ENCODE results near the gene CERT1. TPM values are rescaled to one million over a fixed set of nuclear protein-coding genes. Genes with fewer than 3 reads are reported as not detected.

CERT1 gene
- total and polyA plus RNA-seq, 2 donors (not counting 1 experiment from before 2014, with no cell fraction given), result 18.0 to 36.0 TPM

GRCh38 chr5:75551471-75551870 lies 40.0 kb upstream of the CERT1 start:
- TF ChIP-seq EZH2 (IDR thresholded peaks at IDR 0.05; ENCODE audit: low read length, missing control alignments), result no peak
- H4K20me1 ChIP-seq (ENCODE audit: control insufficient read depth, extremely low read depth, insufficient read depth, low read length), result no peaks in the 10 kb centered on the region
- H2AFZ ChIP-seq (ENCODE audit: low read length), result no peak overlapping the region
- peak overlapping the region; percentile 8 for H3K4me2 ChIP-seq (ENCODE audit: extremely low read depth, insufficient read depth, low read length)
- no peak overlapping the region for H3K9ac ChIP-seq (ENCODE audit: insufficient read depth, low read length)
- H3K27ac ChIP-seq (ENCODE audit: insufficient read depth, low read length), result no peak overlapping the region
- H3K27me3 ChIP-seq (ENCODE audit: control insufficient read depth, insufficient read depth, low read length), result no peaks in the 10 kb centered on the region
- H3K36me3 ChIP-seq (ENCODE audit: control insufficient read depth, insufficient read depth, low read length), result peaks cover 1% of the 10 kb centered on the region
- H3K4me3 ChIP-seq (replicated peaks in 1 of 4; ENCODE audit: control extremely low read depth in 1 of 4, insufficient read depth in 1 of 4, low read depth in 3 of 4, low read length in 4 of 4), result no peak overlapping the region
- peak; percentile 67 to 72 for DNase-seq (ENCODE audit: low read depth in 2 of 2)
- H3K79me2 ChIP-seq (ENCODE audit: control insufficient read depth, insufficient read depth, low read length), result no peaks in the 10 kb centered on the region
- no peaks in the 10 kb centered on the region for H3K9me3 ChIP-seq (ENCODE audit: control insufficient read depth, insufficient read depth, low read depth, low read length)
- no peaks in the 10 kb centered on the region for H3K4me1 ChIP-seq (ENCODE audit: control insufficient read depth, extremely low read depth, insufficient read depth, low read length)

GRCh38 chr5:75550597-75550996 lies 39.2 kb upstream of the CERT1 start:
- H3K4me1 ChIP-seq (ENCODE audit: control insufficient read depth, extremely low read depth, insufficient read depth, low read length), result no peaks in the 10 kb centered on the region
- no peak overlapping the region for H3K9ac ChIP-seq (ENCODE audit: insufficient read depth, low read length)
- H3K36me3 ChIP-seq (ENCODE audit: control insufficient read depth, insufficient read depth, low read length), result peaks cover 1% of the 10 kb centered on the region
- no peak overlapping the region for H2AFZ ChIP-seq (ENCODE audit: low read length)
- no peaks in the 10 kb centered on the region for H3K27me3 ChIP-seq (ENCODE audit: control insufficient read depth, insufficient read depth, low read length)
- no peak for DNase-seq (ENCODE audit: low read depth in 2 of 2)
- H3K4me3 ChIP-seq (replicated peaks in 1 of 4; ENCODE audit: control extremely low read depth in 1 of 4, insufficient read depth in 1 of 4, low read depth in 3 of 4, low read length in 4 of 4), result no peak overlapping the region
- no peaks in the 10 kb centered on the region for H3K9me3 ChIP-seq (ENCODE audit: control insufficient read depth, insufficient read depth, low read depth, low read length)
- no peak overlapping the region for H3K4me2 ChIP-seq (ENCODE audit: extremely low read depth, insufficient read depth, low read length)
- no peaks in the 10 kb centered on the region for H4K20me1 ChIP-seq (ENCODE audit: control insufficient read depth, extremely low read depth, insufficient read depth, low read length)
- H3K27ac ChIP-seq (ENCODE audit: insufficient read depth, low read length), result no peak overlapping the region
- H3K79me2 ChIP-seq (ENCODE audit: control insufficient read depth, insufficient read depth, low read length), result peaks cover 2% of the 10 kb centered on the region
- TF ChIP-seq CTCF (conservative IDR thresholded peaks at IDR 0.05 in 1 of 2, IDR thresholded peaks at IDR 0.05 in 1 of 2; ENCODE audit: low read depth in 1 of 2, low read length in 2 of 2) (no peak), EZH2 (IDR thresholded peaks at IDR 0.05; ENCODE audit: low read length, missing control alignments) (no peak)

GRCh38 chr5:75547812-75548211 lies 36.4 kb upstream of the CERT1 start:
- no peaks in the 10 kb centered on the region for H3K27me3 ChIP-seq (ENCODE audit: control insufficient read depth, insufficient read depth, low read length)
- no peaks in the 10 kb centered on the region for H3K9me3 ChIP-seq (ENCODE audit: control insufficient read depth, insufficient read depth, low read depth, low read length)
- DNase-seq (ENCODE audit: low read depth in 2 of 2), result no peak
- no peak overlapping the region for H2AFZ ChIP-seq (ENCODE audit: low read length)
- peaks cover 1% of the 10 kb centered on the region for H3K36me3 ChIP-seq (ENCODE audit: control insufficient read depth, insufficient read depth, low read length)
- no peaks in the 10 kb centered on the region for H4K20me1 ChIP-seq (ENCODE audit: control insufficient read depth, extremely low read depth, insufficient read depth, low read length)
- H3K4me1 ChIP-seq (ENCODE audit: control insufficient read depth, extremely low read depth, insufficient read depth, low read length), result no peaks in the 10 kb centered on the region
- H3K4me2 ChIP-seq (ENCODE audit: extremely low read depth, insufficient read depth, low read length), result no peak overlapping the region
- H3K79me2 ChIP-seq (ENCODE audit: control insufficient read depth, insufficient read depth, low read length), result peaks cover 6% of the 10 kb centered on the region
- H3K27ac ChIP-seq (ENCODE audit: insufficient read depth, low read length), result no peak overlapping the region
- H3K4me3 ChIP-seq (replicated peaks in 1 of 4; ENCODE audit: control extremely low read depth in 1 of 4, insufficient read depth in 1 of 4, low read depth in 3 of 4, low read length in 4 of 4), result no peak overlapping the region
- no peak for TF ChIP-seq CTCF (conservative IDR thresholded peaks at IDR 0.05 in 1 of 2, IDR thresholded peaks at IDR 0.05 in 1 of 2; ENCODE audit: low read depth in 1 of 2, low read length in 2 of 2)
- no peak for TF ChIP-seq EZH2 (IDR thresholded peaks at IDR 0.05; ENCODE audit: low read length, missing control alignments)
- H3K9ac ChIP-seq (ENCODE audit: insufficient read depth, low read length), result no peak overlapping the region

Data from fibroblast of lung (primary cell).